ENCODE measurements around the gene SRGAP3.

DNA sequence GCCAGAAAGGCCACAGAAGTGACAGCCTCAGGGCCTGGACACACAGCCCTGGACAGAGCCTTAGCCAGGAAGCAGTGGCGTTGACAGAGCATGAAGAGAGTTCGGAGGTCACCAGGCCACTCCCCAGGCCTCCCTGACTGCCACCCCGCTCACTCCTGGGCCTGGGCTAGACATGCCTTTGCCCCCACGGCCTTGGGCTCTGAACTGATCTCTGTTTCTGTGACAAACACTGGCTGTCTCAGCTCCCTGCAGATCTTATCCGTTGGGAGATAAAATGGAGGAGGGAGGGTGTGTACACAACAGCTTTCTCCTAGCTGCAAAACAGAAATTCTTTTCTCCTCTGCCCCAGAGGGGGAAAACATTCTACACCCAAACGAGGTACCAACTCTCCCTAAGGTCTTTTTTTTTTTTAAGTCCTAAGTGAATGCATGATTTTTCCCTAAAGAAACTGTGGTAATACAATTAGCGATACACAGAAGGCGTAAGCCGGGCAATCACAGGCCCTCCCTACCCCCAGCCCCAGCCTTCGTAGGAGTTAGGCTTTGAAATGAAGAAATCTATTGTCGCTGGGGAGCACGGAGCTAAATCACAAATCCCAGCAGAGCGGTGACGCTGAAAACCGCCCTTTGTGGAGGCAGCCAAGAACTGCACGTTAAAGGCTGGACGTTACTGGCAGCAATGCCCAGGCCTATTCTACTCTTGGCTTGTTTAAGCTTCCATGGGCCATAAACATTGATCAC is 45.0 kb downstream of the SRGAP3 start:
- TF ChIP-seq EP300 (IDR thresholded peaks at IDR 0.05; ENCODE audit: borderline replicate concordance) (no peak), TEAD4 (IDR thresholded peaks at IDR 0.05) (no peak), RAD21 (IDR thresholded peaks at IDR 0.05; ENCODE audit: low read depth) (no peak), MAX (IDR thresholded peaks at IDR 0.05) (no peak), CREB1 (IDR thresholded peaks at IDR 0.05; ENCODE audit: low read depth) (no peak)
